ENCODE data around the gene CD96.
A peak's percentile ranks its signal among the peaks of the same experiment; 100 is the strongest.

The CD96 gene

GRCh38 chr3:111677007-111677392, 135.0 kb downstream of the CD96 start:
- ATAC-seq = no peak

GRCh38 chr3:111681661-111682426, 139.8 kb downstream of the CD96 start:
- ATAC-seq = no peak

GRCh38 chr3:111684640-111685039, 142.6 kb downstream of the CD96 start:
- no peak for ATAC-seq

GRCh38 chr3:111688190-111688800, 146.3 kb downstream of the CD96 start:
- no peak for ATAC-seq

- peak; percentile 63 to 83 for ATAC-seq
These were observed 148.2 kb downstream of the CD96 start for GRCh38 chr3:111690242-111690641.

GRCh38 chr3:111691293-111691909, 149.4 kb downstream of the CD96 start:
- no peak for ATAC-seq

- ATAC-seq = no peak
These were observed 150.9 kb downstream of the CD96 start for GRCh38 chr3:111692593-111693552.

- ATAC-seq = no peak
These were observed 152.5 kb downstream of the CD96 start for GRCh38 chr3:111694471-111694870.

GRCh38 chr3:111695636-111696117, 153.7 kb downstream of the CD96 start:
- peak; percentile 88 to 91 for ATAC-seq

- ATAC-seq = peak; percentile 22 to 52
These were observed 158.1 kb downstream of the CD96 start for GRCh38 chr3:111700054-111700453.

- peak in 1 of 2 donors; percentile 33 for ATAC-seq
These were observed 159.4 kb downstream of the CD96 start for GRCh38 chr3:111701292-111701906.
